ENCODE results near the gene EXOC3L2. TPM values are rescaled to one million over a fixed set of nuclear protein-coding genes. Genes with fewer than 3 reads are reported as not detected.
A peak's percentile ranks its signal among the peaks of the same experiment; 100 is the strongest.

The EXOC3L2 gene
- total and polyA plus RNA-seq, 10 of the 15 experiments (the other 5 are each of a cell fraction or from before 2014, with no cell fraction given) = not detected

DNA sequence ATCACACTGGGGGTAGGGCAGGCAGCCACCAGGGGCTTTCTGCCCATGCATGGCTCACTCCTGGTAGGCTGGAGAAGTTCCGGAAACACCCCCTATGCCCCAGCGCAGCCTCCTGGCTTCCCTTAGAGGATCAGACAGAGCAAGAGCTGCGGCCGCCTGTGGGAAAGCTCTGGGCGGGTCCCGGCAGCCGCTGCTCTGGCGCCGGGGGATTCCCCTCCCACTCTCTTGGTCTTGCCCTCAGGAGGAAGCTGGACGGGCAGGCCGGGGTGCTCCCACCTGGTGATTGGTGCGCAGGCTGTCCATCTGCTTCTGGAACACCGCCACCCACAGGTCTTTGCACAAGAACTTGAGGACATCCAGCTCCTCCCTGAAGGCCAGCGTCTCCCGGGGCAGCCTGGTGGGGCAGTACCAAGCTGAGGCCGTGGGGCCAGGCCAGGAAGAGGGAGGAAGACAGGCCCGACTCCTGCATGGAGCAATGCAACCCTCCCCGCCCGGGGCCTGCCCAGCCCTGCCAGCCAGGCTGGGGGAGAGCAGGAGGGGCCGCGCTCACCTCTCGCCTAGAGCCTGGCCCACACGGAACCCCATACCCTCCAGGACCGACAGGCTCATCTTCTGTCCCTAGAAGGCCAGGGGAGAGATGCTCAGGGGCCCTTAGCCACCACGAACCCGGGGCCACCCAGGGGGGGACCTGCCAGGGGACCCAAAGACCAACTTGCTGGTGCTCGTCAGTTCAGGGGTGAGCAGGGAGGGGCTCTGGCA, 80.5 kb downstream of the EXOC3L2 start (continued):
- TF ChIP-seq ZBED1 (IDR thresholded peaks at IDR 0.05; ENCODE audit: borderline replicate concordance) = no peak
- no peak for TF ChIP-seq DPF2 (IDR thresholded peaks at IDR 0.05)
- TF ChIP-seq, protein P1, sequence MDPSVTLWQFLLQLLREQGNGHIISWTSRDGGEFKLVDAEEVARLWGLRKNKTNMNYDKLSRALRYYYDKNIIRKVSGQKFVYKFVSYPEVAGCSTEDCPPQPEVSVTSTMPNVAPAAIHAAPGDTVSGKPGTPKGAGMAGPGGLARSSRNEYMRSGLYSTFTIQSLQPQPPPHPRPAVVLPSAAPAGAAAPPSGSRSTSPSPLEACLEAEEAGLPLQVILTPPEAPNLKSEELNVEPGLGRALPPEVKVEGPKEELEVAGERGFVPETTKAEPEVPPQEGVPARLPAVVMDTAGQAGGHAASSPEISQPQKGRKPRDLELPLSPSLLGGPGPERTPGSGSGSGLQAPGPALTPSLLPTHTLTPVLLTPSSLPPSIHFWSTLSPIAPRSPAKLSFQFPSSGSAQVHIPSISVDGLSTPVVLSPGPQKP (IDR thresholded peaks at IDR 0.05; ENCODE audit: low read depth, low read length) = no peak
- TF ChIP-seq, protein P2, sequence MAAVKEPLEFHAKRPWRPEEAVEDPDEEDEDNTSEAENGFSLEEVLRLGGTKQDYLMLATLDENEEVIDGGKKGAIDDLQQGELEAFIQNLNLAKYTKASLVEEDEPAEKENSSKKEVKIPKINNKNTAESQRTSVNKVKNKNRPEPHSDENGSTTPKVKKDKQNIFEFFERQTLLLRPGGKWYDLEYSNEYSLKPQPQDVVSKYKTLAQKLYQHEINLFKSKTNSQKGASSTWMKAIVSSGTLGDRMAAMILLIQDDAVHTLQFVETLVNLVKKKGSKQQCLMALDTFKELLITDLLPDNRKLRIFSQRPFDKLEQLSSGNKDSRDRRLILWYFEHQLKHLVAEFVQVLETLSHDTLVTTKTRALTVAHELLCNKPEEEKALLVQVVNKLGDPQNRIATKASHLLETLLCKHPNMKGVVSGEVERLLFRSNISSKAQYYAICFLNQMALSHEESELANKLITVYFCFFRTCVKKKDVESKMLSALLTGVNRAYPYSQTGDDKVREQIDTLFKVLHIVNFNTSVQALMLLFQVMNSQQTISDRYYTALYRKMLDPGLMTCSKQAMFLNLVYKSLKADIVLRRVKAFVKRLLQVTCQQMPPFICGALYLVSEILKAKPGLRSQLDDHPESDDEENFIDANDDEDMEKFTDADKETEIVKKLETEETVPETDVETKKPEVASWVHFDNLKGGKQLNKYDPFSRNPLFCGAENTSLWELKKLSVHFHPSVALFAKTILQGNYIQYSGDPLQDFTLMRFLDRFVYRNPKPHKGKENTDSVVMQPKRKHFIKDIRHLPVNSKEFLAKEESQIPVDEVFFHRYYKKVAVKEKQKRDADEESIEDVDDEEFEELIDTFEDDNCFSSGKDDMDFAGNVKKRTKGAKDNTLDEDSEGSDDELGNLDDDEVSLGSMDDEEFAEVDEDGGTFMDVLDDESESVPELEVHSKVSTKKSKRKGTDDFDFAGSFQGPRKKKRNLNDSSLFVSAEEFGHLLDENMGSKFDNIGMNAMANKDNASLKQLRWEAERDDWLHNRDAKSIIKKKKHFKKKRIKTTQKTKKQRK (IDR thresholded peaks at IDR 0.05; ENCODE audit: low read depth, low read length) = no peak

DNA sequence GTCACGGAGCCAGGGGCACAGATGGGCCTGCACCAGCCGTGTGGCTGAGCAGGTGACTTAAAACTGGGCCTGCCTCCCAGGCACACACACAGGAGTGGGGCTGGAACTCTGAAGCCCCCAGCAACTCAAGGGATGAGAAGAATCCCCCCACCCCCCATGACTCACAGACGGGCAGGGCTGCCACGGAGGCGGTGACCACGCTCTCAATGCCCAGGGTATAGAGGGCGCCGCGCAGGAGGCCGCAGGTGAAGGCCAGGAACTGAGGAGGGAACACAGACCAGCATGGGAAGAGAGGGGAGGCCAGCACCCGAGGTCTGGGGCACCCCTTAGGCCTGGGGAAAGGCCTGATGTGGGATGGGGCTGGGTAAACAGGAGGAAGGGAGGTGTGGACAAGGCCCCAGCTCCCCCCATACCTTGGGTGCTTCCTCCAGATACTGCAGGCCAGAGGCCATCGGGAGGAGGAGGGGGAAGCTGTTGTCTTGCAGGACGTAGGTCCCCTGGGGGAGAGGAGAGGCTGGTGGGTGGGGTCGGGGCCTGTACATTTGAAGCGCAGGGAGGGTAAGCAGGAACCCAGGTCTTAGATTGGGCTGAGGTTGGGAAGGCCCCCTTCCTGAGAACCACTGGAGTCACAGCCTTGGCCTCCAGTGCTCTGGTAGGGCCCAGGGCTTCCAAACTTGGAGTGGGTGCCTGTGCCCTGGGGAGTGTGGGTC, 81.3 kb downstream of the EXOC3L2 start:
- no TSS peak for BruUV-seq (replicated peaks)
- Histone ChIP-seq H4K20me1 (ENCODE audit: control insufficient read depth, insufficient read depth) (no peaks in the 10 kb centered on the region), H2AFZ (ENCODE audit: control insufficient read depth, low read depth, low read length) (peak overlapping the region; percentile 67), H3K4me2 (ENCODE audit: control insufficient read depth, insufficient read depth) (peak overlapping the region; percentile 12), H3K79me2 (ENCODE audit: control insufficient read depth, insufficient read depth, low read length) (no peaks in the 10 kb centered on the region), H3K27ac (ENCODE audit: control insufficient read depth, insufficient read depth) (peak overlapping the region; percentile 64), H3K9me3 (replicated peaks; ENCODE audit: control insufficient read depth, insufficient read depth, low read length) (no peaks in the 10 kb centered on the region), H3K4me3 (no peak overlapping the region), H3K27me3 (replicated peaks in 1 of 2; ENCODE audit: control insufficient read depth in 2 of 2, insufficient read depth in 2 of 2, low read length in 1 of 2) (no peaks in the 10 kb centered on the region; a peak in 1 of 4 replicates), H3K9ac (ENCODE audit: control insufficient read depth, insufficient read depth, low read length) (peak overlapping the region; percentile 48), H3K36me3 (ENCODE audit: control insufficient read depth in 2 of 2, insufficient read depth in 2 of 2, low read length in 1 of 2) (no peaks in the 10 kb centered on the region), H3K4me1 (ENCODE audit: control insufficient read depth, insufficient read depth, low read length) (peaks cover 18% of the 10 kb centered on the region)
- in situ Hi-C loops (cut with MboI) = no loop called here
- ChIA-PET SMC1A (ENCODE audit: uncharacterized antibody, unreplicated experiment) (interaction anchor here (0.8 to 2.6 kb wide), 9 partner anchors 14 to 206 kb away, joined by 3 to 17 read pairs (median 4); partner anchors contain the start of genes BLOC1S3, PPP1R37 and TRAPPC6A), RAD21 (ENCODE audit: unreplicated experiment) (interaction anchor here (1.1 to 2.8 kb wide), 8 partner anchors 11 to 147 kb away, joined by 3 to 19 read pairs (median 8); partner anchors contain the start of genes BLOC1S3, PPP1R37 and TRAPPC6A), POLR2A (interaction anchor here (0.5 to 3.0 kb wide), 6 partner anchors 10 to 125 kb away, joined by 3 to 26 read pairs (median 5); partner anchors contain the start of genes BLOC1S3 and TRAPPC6A), CTCF (interaction anchor here (0.6 to 1.9 kb wide), 11 partner anchors 14 to 162 kb away, joined by 3 to 18 read pairs (median 4); partner anchors contain the start of genes BLOC1S3 and TRAPPC6A)
- ATAC-seq (no peak), DNase-seq (ENCODE audit: low read depth, low spot score) (no peak), FAIRE-seq (no peak)
- intact Hi-C loops (cut with micrococcal nuclease; ENCODE audit: unreplicated experiment) = loop anchor here (1.0 kb wide), 1 partner anchor 27 kb away; no protein-coding TSS in a partner anchor
- 75% methylated on average over 14 of the region's 15 CpGs for WGBS (ENCODE audit: insufficient coverage, insufficient replicate concordance, low lambda C conversion rate, missing lambda C conversion rate)
- TF ChIP-seq MEF2B (IDR thresholded peaks at IDR 0.05; ENCODE audit: partially characterized antibody, poor library complexity, severe bottlenecking) (peak; percentile 44), LARP7 (IDR thresholded peaks at IDR 0.05) (0 out of 2 replicates have a peak, but pooled peaks have one; percentile 27), SMARCA5 (IDR thresholded peaks at IDR 0.05) (peak; percentile 28; the same call in 1 of the 2 replicates), CHD2 (IDR thresholded peaks at IDR 0.05; ENCODE audit: borderline replicate concordance, low read depth, low read length) (0 out of 2 replicates have a peak, but pooled peaks have one; percentile 3), MTA3 (IDR thresholded peaks at IDR 0.05; ENCODE audit: borderline replicate concordance, low read length) (no peak)

Measured in GM12878 (cell line).